Aorta (tissue), 5 donors: ENCODE results near the gene UIMC1. TPM values are rescaled to one million over a fixed set of nuclear protein-coding genes. Genes with fewer than 3 reads are reported as not detected.

Experiments
- ATAC-seq: fragments of 200-7000 bp; cut with Tn5 transposase; one replicate; pipeline ENCODE4 v1.9.1; 2022; ENCODE audit warnings: moderate library complexity; ENCODE audit not compliant: low FRiP score
- DNase-seq, 2 donors: peaks; one replicate each; pipeline ENCODE4 v3.0.0-alpha.2; 2020
- H3K27ac ChIP-seq, 2 donors: one replicate each; pipeline ENCODE4 v1.5.1; 2013; ENCODE audit warnings: low read length in 2 of 2, mild to moderate bottlenecking in 2 of 2, moderate library complexity in 2 of 2, control low read depth in 1 of 2, inconsistent platforms in 1 of 2, low read depth in 1 of 2
- H3K27me3 ChIP-seq, 2 donors: one replicate each; pipeline ENCODE4 v1.6.1; 2013; ENCODE audit warnings: control low read depth in 1 of 2, low read length in 1 of 2, mild to moderate bottlenecking in 1 of 2, moderate library complexity in 1 of 2; ENCODE audit not compliant: insufficient read depth in 2 of 2, control insufficient read depth in 1 of 2
- H3K36me3 ChIP-seq, 2 donors: one replicate each; pipeline ENCODE4 v1.6.1; 2013; ENCODE audit warnings: control low read depth in 1 of 2, low read length in 1 of 2, mild to moderate bottlenecking in 1 of 2; ENCODE audit not compliant: insufficient read depth in 2 of 2, control insufficient read depth in 1 of 2
- H3K4me1 ChIP-seq, 2 donors: one replicate each; pipeline ENCODE4 v1.6.1; 2013; ENCODE audit warnings: low read length in 2 of 2, control low read depth in 1 of 2, mild to moderate bottlenecking in 1 of 2, moderate library complexity in 1 of 2; ENCODE audit not compliant: insufficient read depth in 2 of 2, control insufficient read depth in 1 of 2
- H3K4me3 ChIP-seq, 2 donors: one replicate each; pipeline ENCODE4 v1.5.1; 2013; ENCODE audit warnings: low read length in 2 of 2, control low read depth in 1 of 2, mild to moderate bottlenecking in 1 of 2
- H3K9me3 ChIP-seq: one replicate; pipeline ENCODE4 v1.6.1; 2013; ENCODE audit warnings: mild to moderate bottlenecking, low read length; ENCODE audit not compliant: control insufficient read depth
- WGBS, 2 donors: extraction: QIAGEN DNeasy Blood & Tissue Kit; methylation state at CpG; one replicate each; pipeline ENCODE4 v1.1.7; 2013; 5-methylcytosine and 5-hydroxymethylcytosine counted together
- intact Hi-C, 2 donors: fragments of 100-400 bp; cut with DNase I; formaldehyde crosslinking; loops; one replicate each; pipeline versions ENCODE4 v1.14.2 to v1.15.0; 2022
- polyA plus RNA-seq, 2 donors: library from polyadenylated mRNA; stranded (reverse); fragments of 200-250 nt; gene quantifications; one replicate each; pipeline ENCODE4 v1.2.3, GENCODE V29; 2013
- total RNA-seq, 2 donors: library from RNA; stranded (reverse); fragmentation: NEBNext Ultra II Directional; extraction: Animal tissue kit (Norgen Biotek cat#: 25700); gene quantifications; one replicate each; pipeline ENCODE4 v1.2.1, GENCODE V29; 2021
- donor health status: healthy with polysubstance abuse.
- donor health status: Bipolar disorder and iron deficiency.
- donor health status: DM: no; HTN: no; CAD: no.
- donor health status: DM: no; HTN: no; CAD: no.
- donor health status: DM: yes; HTN: yes; CAD: no.

Gene UIMC1
- total and polyA plus RNA-seq, 4 donors = 26.3 to 54.8 (median 44.5) TPM

- Histone ChIP-seq H3K27ac (no peak overlapping the region), H3K36me3 (no peaks in the 10 kb centered on the region), H3K9me3 (no peaks in the 10 kb centered on the region), H3K4me3 (no peak overlapping the region), H3K4me1 (no peaks in the 10 kb centered on the region), H3K27me3 (no peaks in the 10 kb centered on the region)
- WGBS, 2 donors = 61 to 64% methylated on average over 19 of the region's 19 CpGs
- intact Hi-C loops = no loop called here
- ATAC-seq (no peak), DNase-seq (no peak)
These were observed 149.2 kb downstream of the UIMC1 start for GRCh38 chr5:176857216-176857893.

GRCh38 chr5:176856746-176857145 lies 149.8 kb downstream of the UIMC1 start:
- intact Hi-C loops = no loop called here
- no peak for ATAC-seq
- Histone ChIP-seq H3K27me3 (no peaks in the 10 kb centered on the region), H3K27ac (no peak overlapping the region), H3K36me3 (no peaks in the 10 kb centered on the region), H3K4me3 (no peak overlapping the region), H3K9me3 (no peaks in the 10 kb centered on the region), H3K4me1 (no peaks in the 10 kb centered on the region)
- no peak for DNase-seq
- 45 to 50% methylated on average over 8 of the region's 8 CpGs for WGBS, 2 donors

- WGBS, 2 donors = 90% methylated on average over 18 of the region's 18 CpGs
- no peak overlapping the region for H3K27ac ChIP-seq
- H3K4me3 ChIP-seq = no peak overlapping the region
- no peaks in the 10 kb centered on the region for H3K4me1 ChIP-seq
- H3K36me3 ChIP-seq = no peaks in the 10 kb centered on the region
- ATAC-seq (no peak), DNase-seq (no peak)
- intact Hi-C loops = no loop called here
- H3K27me3 ChIP-seq = no peaks in the 10 kb centered on the region
- no peaks in the 10 kb centered on the region for H3K9me3 ChIP-seq
These were observed 151.0 kb downstream of the UIMC1 start for GRCh38 chr5:176855598-176855997.

Other genes starting within 250 kb of the UIMC1 start
- not detected for gene UNC5A, start 196.2 kb downstream of the UIMC1 start, total RNA-seq
- gene UNC5A, start 196.2 kb downstream of the UIMC1 start, polyA plus RNA-seq = not detected
- gene HK3, start 107.4 kb downstream of the UIMC1 start, total RNA-seq = 10 to 100 TPM; 26.8 to 38.8 TPM
- gene HK3, start 107.4 kb downstream of the UIMC1 start, polyA plus RNA-seq = 1 to 10 TPM; 7.9 to 8.9 TPM
- gene ZNF346, start 15.9 kb upstream of the UIMC1 start, total RNA-seq = 10 to 100 TPM; 16.8 to 25.7 TPM
- 1 to 10 TPM; 2.1 to 7.3 TPM for gene ZNF346, start 15.9 kb upstream of the UIMC1 start, polyA plus RNA-seq
- under 1 TPM; 0.23 to 0.57 TPM for gene FGFR4, start 80.1 kb upstream of the UIMC1 start, total RNA-seq
- under 1 TPM; 0.18 to 0.50 TPM for gene FGFR4, start 80.1 kb upstream of the UIMC1 start, polyA plus RNA-seq
- 10 to 100 TPM; 63.7 to 96.9 TPM for gene NSD1, start 127.0 kb upstream of the UIMC1 start, total RNA-seq
- gene NSD1, start 127.0 kb upstream of the UIMC1 start, polyA plus RNA-seq = 1 to 10 TPM; 6.8 to 6.9 TPM